H9 (cell line): ENCODE data around the gene EPC1. TPM values are rescaled to one million over a fixed set of nuclear protein-coding genes. Genes with fewer than 3 reads are reported as not detected.

Experiments
- DNase-seq: peaks from one replicate; pipeline ENCODE4 v3.0.0-alpha.2; 2017
- H2AFZ ChIP-seq: one replicate; pipeline ENCODE4 v1.6.1; 2013; ENCODE audit warnings: mild to moderate bottlenecking, low read length, control low read depth, moderate library complexity
- H2AK5ac ChIP-seq: 2 replicates; pipeline ENCODE4 v1.6.1; 2013; ENCODE audit warnings: low read length, control low read depth, mixed read lengths; ENCODE audit not compliant: insufficient read length
- H2BK120ac ChIP-seq: one replicate; pipeline ENCODE4 v1.6.1; 2013; ENCODE audit warnings: low read depth, mild to moderate bottlenecking, low read length, control low read depth, inconsistent platforms; ENCODE audit not compliant: poor library complexity, severe bottlenecking
- H2BK12ac ChIP-seq: 2 replicates; pipeline ENCODE4 v1.6.1; 2013; ENCODE audit warnings: low read length, control low read depth, mixed read lengths, low read depth; ENCODE audit not compliant: insufficient read length
- H2BK15ac ChIP-seq: 2 replicates; pipeline ENCODE4 v1.6.1; 2013; ENCODE audit warnings: low read depth, low read length, control low read depth
- H2BK20ac ChIP-seq: one replicate; pipeline ENCODE4 v1.6.1; 2013; ENCODE audit warnings: low read depth, mild to moderate bottlenecking, low read length, control low read depth, inconsistent platforms; ENCODE audit not compliant: poor library complexity, severe bottlenecking
- H2BK5ac ChIP-seq: 2 replicates; pipeline ENCODE4 v1.6.1; 2013; ENCODE audit warnings: low read length, control low read depth, mixed read lengths; ENCODE audit not compliant: insufficient read length
- H3K14ac ChIP-seq: 2 replicates; pipeline ENCODE4 v1.6.1; 2013; ENCODE audit warnings: low read length, control low read depth; ENCODE audit not compliant: insufficient read depth
- H3K18ac ChIP-seq: 2 replicates; pipeline ENCODE4 v1.6.1; 2013; ENCODE audit warnings: low read depth, mild to moderate bottlenecking, mixed read lengths, low read length, control low read depth; ENCODE audit not compliant: insufficient read length
- H3K23ac ChIP-seq: 2 replicates; pipeline ENCODE4 v1.6.1; 2013; ENCODE audit warnings: low read length, control low read depth, mixed read lengths, low read depth; ENCODE audit not compliant: insufficient read length
- H3K23me2 ChIP-seq: 2 replicates; pipeline ENCODE4 v1.6.1; 2013; ENCODE audit warnings: low read depth, mild to moderate bottlenecking, mixed read lengths, low read length, control low read depth; ENCODE audit not compliant: insufficient read length, poor library complexity, severe bottlenecking
- H3K27ac ChIP-seq: 2 replicates; pipeline ENCODE4 v1.5.1; 2013; ENCODE audit warnings: low read length, control low read depth, mixed read lengths, low read depth; ENCODE audit not compliant: insufficient read length
- H3K27me3 ChIP-seq: 2 replicates; pipeline ENCODE4 v1.6.1; 2013; ENCODE audit warnings: low read length, control low read depth, inconsistent platforms; ENCODE audit not compliant: insufficient read depth
- H3K4ac ChIP-seq: 2 replicates; pipeline ENCODE4 v1.6.1; 2013; ENCODE audit warnings: low read depth, mild to moderate bottlenecking, control low read depth, inconsistent platforms, low read length, moderate library complexity
- H3K4me1 ChIP-seq: 2 replicates; pipeline ENCODE4 v1.6.1; 2013; ENCODE audit warnings: low read length, control low read depth, inconsistent platforms; ENCODE audit not compliant: insufficient read depth
- H3K4me2 ChIP-seq: 2 replicates; pipeline ENCODE4 v1.6.1; 2013; ENCODE audit warnings: low read length, control low read depth, mixed read lengths; ENCODE audit not compliant: insufficient read length, insufficient read depth
- H3K56ac ChIP-seq: 2 replicates; pipeline ENCODE4 v1.6.1; 2013; ENCODE audit warnings: low read depth, mild to moderate bottlenecking, mixed read lengths, low read length, control low read depth; ENCODE audit not compliant: insufficient read length
- H3K79me1 ChIP-seq: 2 replicates; pipeline ENCODE4 v1.6.1; 2013; ENCODE audit warnings: low read depth, mild to moderate bottlenecking, moderate library complexity, low read length, control low read depth, inconsistent platforms; ENCODE audit not compliant: insufficient read depth, poor library complexity, severe bottlenecking
- H3K79me2 ChIP-seq: 2 replicates; pipeline ENCODE4 v1.6.1; 2013; ENCODE audit warnings: low read length, control low read depth, inconsistent platforms; ENCODE audit not compliant: insufficient read depth
- H3K9ac ChIP-seq: 2 replicates; pipeline ENCODE4 v1.6.1; 2013; ENCODE audit warnings: low read length, control low read depth, mixed read lengths; ENCODE audit not compliant: insufficient read length; ENCODE audit errors: extremely low read depth
- H3K9me3 ChIP-seq: one replicate; pipeline ENCODE4 v1.6.1; 2013; ENCODE audit warnings: low read depth, low read length, inconsistent platforms; ENCODE audit not compliant: control insufficient read depth
- H3T11ph ChIP-seq: one replicate; pipeline ENCODE4 v1.6.1; 2013; ENCODE audit warnings: mild to moderate bottlenecking, low read length, control low read depth, inconsistent platforms
- H4K20me1 ChIP-seq: one replicate; pipeline ENCODE4 v1.6.1; 2013; ENCODE audit not compliant: control insufficient read depth, insufficient read length, insufficient read depth
- H4K5ac ChIP-seq: 2 replicates; pipeline ENCODE4 v1.6.1; 2013; ENCODE audit warnings: low read depth, mild to moderate bottlenecking, mixed read lengths, low read length, control low read depth; ENCODE audit not compliant: insufficient read length
- H4K8ac ChIP-seq: replicated peaks from 2 replicates; pipeline ENCODE4 v1.6.1; 2013; ENCODE audit warnings: low read length, control low read depth, mixed read lengths, low read depth; ENCODE audit not compliant: insufficient read length
- H4K91ac ChIP-seq: 2 replicates; pipeline ENCODE4 v1.6.1; 2013; ENCODE audit warnings: low read depth, mild to moderate bottlenecking, moderate library complexity, mixed read lengths, low read length, control low read depth; ENCODE audit not compliant: insufficient read length
- H3K27ac Mint-ChIP-seq, 3 experiments: 2 replicates in 2 of 3; 3 replicates in 1 of 3; pipeline ENCODE4 v1.8.0; 2020 to 2021; ENCODE audit warnings: mixed read lengths in 3 of 3, mild to moderate bottlenecking in 1 of 3, moderate library complexity in 1 of 3
- H3K27me3 Mint-ChIP-seq: 2 replicates; pipeline ENCODE4 v1.8.0; 2021; ENCODE audit warnings: low read depth, mild to moderate bottlenecking, moderate library complexity, mixed read lengths
- H3K36me3 Mint-ChIP-seq, 3 experiments: 2 replicates in 2 of 3; 3 replicates in 1 of 3; pipeline ENCODE4 v1.8.0; 2020 to 2021; ENCODE audit warnings: low read depth in 3 of 3, mixed read lengths in 3 of 3; ENCODE audit not compliant: insufficient read depth in 1 of 3
- H3K4me1 Mint-ChIP-seq, 2 experiments: 2 replicates each; pipeline ENCODE4 v1.8.0; 2020; ENCODE audit warnings: mixed read lengths in 2 of 2
- H3K4me3 Mint-ChIP-seq, 2 experiments: 2 replicates in 1 of 2; 3 replicates in 1 of 2; pipeline ENCODE4 v1.8.0; 2020 to 2021; ENCODE audit warnings: mild to moderate bottlenecking in 2 of 2, mixed read lengths in 2 of 2, moderate library complexity in 1 of 2
- H3K9me3 Mint-ChIP-seq, 2 experiments: 2 replicates in 1 of 2; 3 replicates in 1 of 2; pipeline ENCODE4 v1.8.0; 2020; ENCODE audit warnings: mild to moderate bottlenecking in 2 of 2, mixed read lengths in 2 of 2, moderate library complexity in 1 of 2
- CTCF ChIP-seq: fragments of 200-600 bp; sonication (generic); conservative IDR thresholded peaks from 3 replicates; pipeline ENCODE4 v1.8.0; 2021; ENCODE audit warnings: antibody characterized with exemption, mild to moderate bottlenecking
- WGBS: extraction: QIAGEN DNeasy Blood & Tissue Kit; methylation state at CpG from one replicate; pipeline ENCODE4 v1.1.7; 2013; ENCODE audit warnings: missing lambda C conversion rate, low lambda C conversion rate, mixed read lengths; ENCODE audit not compliant: insufficient read length; ENCODE audit errors: extremely low coverage; 5-methylcytosine and 5-hydroxymethylcytosine counted together
- total RNA-seq: library from RNA; stranded (reverse); gene quantifications from 2 replicates; pipeline ENCODE4 v1.2.1, GENCODE V29; 2021

EPC1 gene
- total RNA-seq, 1 experiment from 2014 or later = 32.5 TPM

GRCh38 chr10:32244011-32244410 lies 102.9 kb downstream of the EPC1 start:
- Histone ChIP-seq H3K79me1 (no peaks in the 10 kb centered on the region), H4K8ac (no peak overlapping the region), H2BK20ac (no peak overlapping the region), H3K18ac (no peak overlapping the region), H3K56ac (no peak overlapping the region), H3K14ac (no peak overlapping the region), H4K91ac (no peak overlapping the region), H3K27me3 (no peaks in the 10 kb centered on the region), H2BK12ac (no peak overlapping the region), H3T11ph (no peak overlapping the region), H4K20me1 (no peaks in the 10 kb centered on the region), H3K23me2 (no peaks in the 10 kb centered on the region), H2AFZ (no peak overlapping the region), H3K9me3 (no peaks in the 10 kb centered on the region), H3K4ac (no peak overlapping the region), H3K27ac (no peak overlapping the region), H3K4me2 (no peak overlapping the region), H3K23ac (no peak overlapping the region), H2BK15ac (no peak overlapping the region), H3K9ac (no peak overlapping the region), H2BK120ac (no peak overlapping the region), H2AK5ac (no peak overlapping the region), H3K4me1 (no peaks in the 10 kb centered on the region), H4K5ac (no peak overlapping the region), H3K79me2 (no peaks in the 10 kb centered on the region), H2BK5ac (no peak overlapping the region)
- no CpG with 5 or more reads among the region's 4 CpGs for WGBS
- no peak for TF ChIP-seq CTCF
- peaks cover 2% of the 10 kb centered on the region; the same call in 1 of the 2 replicates for H3K27me3 Mint-ChIP-seq
- no peak overlapping the region for H3K27ac Mint-ChIP-seq
- DNase-seq = no peak
- peaks cover 4 to 6% of the 10 kb centered on the region in 2 experiments for H3K4me1 Mint-ChIP-seq
- H3K9me3 Mint-ChIP-seq = no peaks in the 10 kb centered on the region
- no peak overlapping the region for H3K4me3 Mint-ChIP-seq
- no peaks in the 10 kb centered on the region for H3K36me3 Mint-ChIP-seq
